Skin epidermis (tissue), 12 donors: ENCODE data around the gene WDR62.
A peak's percentile ranks its signal among the peaks of the same experiment; 100 is the strongest.

Source experiments
- H3K27ac ChIP-seq, 21 experiments: fragments of 200-600 bp; sonication (generic) in 11 of 21; one replicate each; pipeline ENCODE4 v1.5.0; 2020; ENCODE audit warnings: mild to moderate bottlenecking in 3 of 21, inconsistent platforms in 2 of 21, moderate library complexity in 2 of 21
- H3K4me3 ChIP-seq, 7 experiments: fragments of 200-600 bp; sonication (generic) in 2 of 7; one replicate each; pipeline ENCODE4 v1.5.0; 2020; ENCODE audit warnings: inconsistent platforms in 2 of 7, mild to moderate bottlenecking in 2 of 7, moderate library complexity in 1 of 7

WDR62 gene

GRCh38 chr19:36103040-36103626 is 48.4 kb downstream of the WDR62 start:
- H3K4me3 ChIP-seq = no peak overlapping the region
- peak overlapping the region in 1 of 21 experiments; percentile 81 for H3K27ac ChIP-seq

- no peak overlapping the region for H3K4me3 ChIP-seq
- H3K27ac ChIP-seq = no peak overlapping the region
These were observed 49.3 kb downstream of the WDR62 start for GRCh38 chr19:36103842-36104552.

- H3K27ac ChIP-seq = no peak overlapping the region
- H3K4me3 ChIP-seq = no peak overlapping the region
These were observed 51.7 kb downstream of the WDR62 start for GRCh38 chr19:36106441-36106840.

GRCh38 chr19:36106991-36107390 is 52.3 kb downstream of the WDR62 start:
- H3K27ac ChIP-seq = no peak overlapping the region
- no peak overlapping the region for H3K4me3 ChIP-seq

GRCh38 chr19:36108684-36109083 is 54.0 kb downstream of the WDR62 start:
- H3K4me3 ChIP-seq = no peak overlapping the region
- H3K27ac ChIP-seq = no peak overlapping the region

- Histone ChIP-seq H3K27ac (no peak within 1 kb of the TSS), H3K4me3 (no peak within 1 kb of the TSS)
These were observed 55.9 kb downstream of the WDR62 start, which contains the start of gene OVOL3 for GRCh38 chr19:36110487-36111199. Gene OVOL3, plus strand, starts transcription at chr19:36111143. Its CDS starts 60 bp downstream, at chr19:36111203.

GRCh38 chr19:36111200-36111539 is 56.5 kb downstream of the WDR62 start:
- no peak overlapping the region for H3K27ac ChIP-seq
- H3K4me3 ChIP-seq = no peak overlapping the region

GRCh38 chr19:36112678-36113077 is 58.0 kb downstream of the WDR62 start:
- H3K4me3 ChIP-seq = no peak overlapping the region
- no peak overlapping the region for H3K27ac ChIP-seq

GRCh38 chr19:36113425-36113824 is 58.7 kb downstream of the WDR62 start:
- peak overlapping the region in 5 of 7 experiments; percentile 61 to 85 (median 82) for H3K4me3 ChIP-seq
- H3K27ac ChIP-seq = peak overlapping the region in 5 of 21 experiments; percentile 87 to 94 (median 91)

GRCh38 chr19:36113894-36114720 is 59.4 kb downstream of the WDR62 start:
- Histone ChIP-seq H3K4me3 (peak overlapping the region; percentile 56 to 87 (median 82)), H3K27ac (peak overlapping the region; percentile 38 to 94 (median 89))

- peak within 1 kb of the TSS; percentile 56 to 87 (median 82) for H3K4me3 ChIP-seq
- H3K27ac ChIP-seq = peak within 1 kb of the TSS; percentile 38 to 94 (median 89)
These were observed 60.2 kb downstream of the WDR62 start, which contains the start of gene POLR2I for GRCh38 chr19:36114721-36115452. Gene POLR2I, minus strand, starts transcription at chr19:36114875. Its CDS starts 19 bp downstream, at chr19:36114856.

- H3K27ac ChIP-seq = peak within 1 kb of the TSS; percentile 38 to 94 (median 89)
- H3K4me3 ChIP-seq = peak within 1 kb of the TSS; percentile 56 to 87 (median 82)
These were observed 61.0 kb downstream of the WDR62 start, which contains the start of gene TBCB for GRCh38 chr19:36115453-36116343. Gene TBCB, plus strand, starts transcription at chr19:36115468. Its CDS starts 93 bp downstream, at chr19:36115561.

- peak overlapping the region in 17 of 21 experiments; percentile 45 to 94 (median 89) for H3K27ac ChIP-seq
- H3K4me3 ChIP-seq = peak overlapping the region in 6 of 7 experiments; percentile 56 to 85 (median 76)
These were observed 61.6 kb downstream of the WDR62 start for GRCh38 chr19:36116344-36116637.

- Histone ChIP-seq H3K4me3 (no peak overlapping the region), H3K27ac (no peak overlapping the region)
These were observed 65.6 kb downstream of the WDR62 start for GRCh38 chr19:36120092-36120983.

- no peak overlapping the region for H3K4me3 ChIP-seq
- H3K27ac ChIP-seq = no peak overlapping the region
These were observed 66.3 kb downstream of the WDR62 start for GRCh38 chr19:36120984-36121358.

GRCh38 chr19:36121486-36122124 is 66.9 kb downstream of the WDR62 start:
- no peak overlapping the region for H3K4me3 ChIP-seq

GRCh38 chr19:36125557-36125956 is 70.9 kb downstream of the WDR62 start:
- Histone ChIP-seq H3K4me3 (no peak overlapping the region), H3K27ac (no peak overlapping the region)

More at GRCh38 chr19:36121486-36122124, 66.9 kb downstream of the WDR62 start:
- H3K27ac ChIP-seq = no peak overlapping the region
